IPS DF 4.7 (cell line): ENCODE data around the gene SFXN3.

Experiments used
- DNase-seq: peaks from one replicate; pipeline ENCODE4 v3.0.0-alpha.2; 2013; ENCODE audit warnings: low spot score; ENCODE audit errors: extremely low read depth

Gene SFXN3

GRCh38 chr10:101035314-101035713 is 4.3 kb downstream of the SFXN3 start:
- no peak for DNase-seq

- no peak for DNase-seq
These were observed 5.1 kb downstream of the SFXN3 start for GRCh38 chr10:101035916-101036702.

- DNase-seq, result no peak
These were observed 5.7 kb downstream of the SFXN3 start for GRCh38 chr10:101036726-101037125.

- DNase-seq, result no peak
These were observed 7.5 kb downstream of the SFXN3 start for GRCh38 chr10:101038484-101038883.

GRCh38 chr10:101040061-101040460 is 9.0 kb downstream of the SFXN3 start:
- no peak for DNase-seq

GRCh38 chr10:101040851-101041250 is 9.8 kb downstream of the SFXN3 start:
- DNase-seq, result no peak

DNA sequence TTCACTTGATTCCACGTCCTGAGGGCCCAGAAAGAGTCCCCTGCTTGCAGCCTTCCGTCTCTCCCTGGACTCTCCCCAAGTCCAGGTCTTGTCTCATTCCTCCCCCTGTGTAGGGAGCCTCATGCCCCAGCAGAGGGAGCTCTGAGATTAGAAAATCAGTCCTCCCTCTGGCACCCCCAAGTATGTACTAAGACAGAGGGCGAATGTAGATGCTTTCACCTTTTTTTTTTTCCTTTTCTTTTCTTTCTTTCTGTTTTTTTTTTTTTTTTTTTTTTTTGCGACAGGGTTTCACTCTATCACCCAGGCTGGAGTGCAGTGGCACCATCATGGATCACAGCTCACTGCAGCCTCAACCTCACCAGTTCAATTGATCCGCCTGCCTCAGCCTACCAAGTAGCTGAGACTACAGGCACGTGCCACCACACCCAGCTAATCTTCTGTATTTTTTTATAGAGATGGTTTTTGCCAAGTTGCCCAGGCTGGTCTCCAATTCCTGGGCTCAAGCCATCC is 10.3 kb downstream of the SFXN3 start:
- no peak for DNase-seq

- no peak for DNase-seq
These were observed 11.1 kb downstream of the SFXN3 start for GRCh38 chr10:101042118-101042517.

- no peak for DNase-seq
These were observed 11.8 kb downstream of the SFXN3 start for GRCh38 chr10:101042667-101043362.

DNA sequence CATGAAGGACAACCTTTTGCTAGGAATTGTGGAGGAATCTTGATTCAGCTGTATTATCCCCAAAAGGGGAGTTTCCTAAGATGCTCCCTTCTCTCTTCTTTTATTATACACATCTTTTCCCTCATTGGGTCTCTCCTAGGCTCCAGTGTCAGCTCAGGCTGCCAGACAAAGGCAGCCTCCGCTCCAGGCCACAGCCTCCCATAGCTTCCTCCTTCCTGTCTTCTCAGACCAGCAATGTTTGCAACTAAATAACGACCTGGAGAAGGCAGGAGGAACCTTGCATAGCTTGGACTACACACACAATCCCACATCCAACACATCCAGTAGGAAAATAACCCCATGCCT is 12.3 kb downstream of the SFXN3 start:
- no peak for DNase-seq

DNA sequence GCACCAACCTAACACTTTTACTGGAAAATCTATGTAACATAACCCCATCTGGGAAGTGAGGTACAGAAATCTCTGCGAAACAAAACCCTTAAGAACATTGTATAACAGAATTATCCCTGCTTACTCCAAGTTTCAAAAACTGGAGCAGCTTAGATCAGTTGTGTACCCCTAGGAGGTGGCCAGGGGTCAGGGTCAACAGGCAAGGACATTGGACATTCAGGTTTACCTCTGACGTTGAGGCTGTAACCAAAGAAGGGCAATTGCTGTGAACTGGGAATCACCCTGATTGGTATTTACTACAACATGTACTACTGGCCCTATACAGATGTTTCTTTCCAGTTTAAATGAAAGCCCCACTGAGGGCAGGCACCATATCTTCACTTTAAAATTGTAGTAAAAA is 13.1 kb downstream of the SFXN3 start:
- DNase-seq, result no peak

- no peak for DNase-seq
These were observed 15.6 kb downstream of the SFXN3 start for GRCh38 chr10:101046332-101047238.

DNA sequence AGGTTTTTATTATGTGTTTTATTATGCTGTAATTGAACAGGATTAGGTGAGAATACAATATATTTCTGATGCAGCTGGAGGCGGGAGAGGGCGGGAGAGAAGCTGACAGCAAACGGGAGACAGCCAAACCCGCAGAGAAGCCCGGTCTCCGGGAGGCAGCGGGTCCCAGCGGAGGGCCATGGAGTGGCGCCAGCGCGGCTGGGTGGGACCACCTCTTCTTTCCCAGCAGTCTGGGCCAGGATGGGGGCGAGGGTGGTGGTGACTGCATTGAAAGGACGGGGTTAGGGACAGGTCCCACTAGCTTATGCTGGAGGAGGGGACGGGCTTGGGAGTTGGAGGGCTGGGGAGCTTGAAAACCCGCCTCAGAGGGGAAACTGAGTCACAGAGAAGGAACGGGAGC is 16.2 kb downstream of the SFXN3 start:
- no peak for DNase-seq

DNA sequence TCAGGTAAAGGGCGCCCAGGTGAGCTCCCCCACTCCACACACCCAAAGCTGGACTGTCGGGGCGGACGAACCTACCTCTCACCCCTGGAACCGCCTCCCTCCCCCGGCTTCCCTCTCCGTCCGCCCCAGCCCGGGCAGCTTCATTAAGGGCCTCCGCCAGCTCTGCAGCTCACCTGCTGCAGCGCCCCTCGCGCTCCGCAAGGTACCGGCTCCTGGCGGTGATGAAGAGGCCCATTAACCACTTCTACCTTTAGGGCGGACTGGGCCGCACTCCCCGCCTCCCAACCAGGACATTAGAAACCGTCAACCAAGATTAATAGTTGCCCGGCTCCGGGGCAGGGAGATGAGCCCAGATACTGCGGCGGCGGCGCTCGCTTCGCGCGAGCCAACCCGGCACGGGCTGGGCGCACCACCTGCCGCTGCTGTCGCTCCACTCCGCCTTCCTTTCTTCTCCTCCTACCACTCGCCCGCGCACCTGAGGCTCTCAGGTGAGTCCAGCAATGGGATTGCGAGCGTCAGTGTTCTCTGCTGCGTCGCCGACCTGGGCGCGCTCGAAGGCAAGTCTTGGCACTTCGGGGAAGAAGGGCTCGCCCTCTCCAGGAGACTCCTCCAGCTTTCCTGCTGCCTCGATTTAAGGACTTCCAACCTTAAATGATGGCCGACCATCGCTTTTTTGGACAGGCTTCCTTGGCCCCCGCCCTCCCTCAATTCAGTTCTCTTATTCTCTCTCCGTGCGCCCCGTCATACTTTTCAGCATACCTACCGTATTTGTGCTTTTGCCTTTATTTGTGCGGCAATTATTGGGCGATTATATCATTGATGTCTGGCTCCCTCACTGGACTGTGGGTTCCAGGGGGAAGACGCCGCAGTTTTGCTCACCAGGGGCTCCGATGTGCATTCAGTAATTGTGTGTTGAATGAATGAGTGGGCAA is 17.2 kb downstream of the SFXN3 start:
- no peak for DNase-seq

DNA sequence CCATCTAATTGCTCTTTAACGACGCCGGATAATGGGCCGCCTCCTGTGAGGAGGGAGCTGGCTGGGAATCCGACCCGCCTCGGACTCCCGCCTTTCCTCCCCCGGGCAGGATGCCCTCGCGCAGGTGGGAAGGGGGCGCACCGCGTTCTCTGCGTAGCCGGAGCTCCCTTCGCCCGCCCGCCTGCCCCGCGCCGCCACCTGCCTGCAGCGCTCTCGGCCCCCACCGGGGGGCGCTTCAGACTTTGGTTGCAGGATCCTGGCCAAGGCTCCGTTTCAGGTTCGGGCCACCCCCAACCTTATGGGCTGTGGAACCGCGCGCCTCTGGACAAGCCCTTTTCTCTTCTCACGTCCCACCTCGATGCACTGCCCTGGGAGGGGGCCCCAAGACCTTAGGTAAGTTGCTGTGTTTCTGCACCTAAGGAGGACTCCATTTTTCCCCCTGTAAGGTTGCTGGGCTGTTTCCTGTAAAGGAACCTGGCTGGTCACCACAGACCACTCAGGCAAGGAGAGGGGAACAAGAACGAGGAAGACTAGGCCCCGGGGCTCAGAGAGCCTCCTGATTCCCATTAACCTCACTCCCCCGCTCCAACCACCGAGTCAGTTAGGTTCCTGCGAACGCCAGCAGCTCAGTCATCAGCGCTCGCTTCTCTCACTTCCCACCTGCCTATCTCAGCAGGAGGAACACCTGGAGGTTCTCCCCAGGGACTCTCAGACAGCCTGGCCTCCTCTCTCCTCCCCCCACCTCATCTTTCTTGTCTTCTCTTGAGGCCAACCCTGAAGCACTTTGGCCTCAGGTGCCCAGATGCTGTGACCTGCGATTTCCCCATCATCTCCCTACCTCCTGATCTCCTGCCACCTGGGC is 19.4 kb downstream of the SFXN3 start:
- DNase-seq, result no peak

GRCh38 chr10:101052285-101052684 is 21.3 kb downstream of the SFXN3 start:
- DNase-seq, result no peak

DNA sequence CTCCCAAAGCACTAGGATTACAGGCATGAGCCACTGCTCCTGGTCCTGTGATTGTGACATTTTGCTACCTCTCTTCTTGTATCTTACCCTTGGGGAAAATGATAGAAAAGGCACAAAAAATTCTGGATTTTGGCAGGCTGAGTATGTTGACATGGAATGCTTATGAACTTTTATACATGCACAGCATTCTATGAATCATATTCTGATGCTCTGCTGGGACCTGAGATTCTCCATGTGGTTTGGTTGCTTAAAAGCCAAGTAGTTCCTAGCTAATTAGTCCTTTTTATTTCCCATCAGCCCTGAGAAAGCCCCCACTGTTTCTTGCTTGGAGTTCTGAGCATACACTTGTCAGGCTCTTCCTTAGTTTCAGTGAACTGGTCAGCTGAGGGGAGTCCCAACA is 22.5 kb downstream of the SFXN3 start:
- DNase-seq, result no peak

DNA sequence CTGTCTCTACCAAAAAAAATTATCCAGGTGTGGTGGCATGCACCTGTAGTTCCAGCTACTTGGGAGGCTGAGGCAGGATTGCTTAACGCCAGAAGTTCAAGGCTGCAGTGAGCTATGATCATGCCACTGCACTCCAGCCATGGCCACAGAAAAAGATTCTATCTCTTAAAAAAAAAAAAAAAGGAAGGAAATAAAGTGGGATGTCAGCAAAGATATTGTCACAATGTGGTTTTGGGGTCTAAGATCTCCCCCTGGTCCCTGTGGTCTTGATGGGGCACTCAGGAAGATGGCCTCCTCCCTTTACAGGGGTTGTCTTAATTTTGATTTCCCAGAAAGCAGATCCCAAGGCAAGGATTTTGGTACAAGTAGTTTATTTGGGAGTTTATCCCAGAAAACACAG is 23.3 kb downstream of the SFXN3 start:
- DNase-seq, result no peak

DNA sequence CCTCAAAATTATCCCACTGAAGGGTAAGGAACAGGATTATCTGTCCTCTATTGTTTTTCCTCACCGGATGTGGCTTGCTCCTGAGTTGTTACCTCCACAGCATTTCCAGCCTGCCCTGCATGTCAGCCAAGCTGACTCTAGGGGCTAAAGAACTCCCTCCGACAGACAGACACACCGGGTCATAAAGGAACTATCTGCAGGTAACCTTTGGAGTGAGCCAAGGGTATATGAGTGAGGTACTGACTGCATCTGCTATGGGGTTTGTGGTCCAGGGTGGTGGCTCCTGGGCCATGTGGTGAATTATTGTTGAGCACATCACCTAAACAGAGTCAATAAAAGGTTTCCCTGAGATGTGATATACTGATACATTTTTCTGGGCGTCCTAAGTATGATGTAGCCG is 23.8 kb downstream of the SFXN3 start:
- DNase-seq, result no peak

- DNase-seq, result no peak
These were observed 24.4 kb downstream of the SFXN3 start for GRCh38 chr10:101055411-101055810.
